KOPT-K1 (cell line): ENCODE data around the gene CMTR1.
"Not testable (repeated sequence)": the region's sequence is repeated elsewhere in the genome, so short reads cannot be mapped to it uniquely, and the experiment has no call there.

Source experiments
- H3K27ac ChIP-seq: fragments of 200-600 bp; sonication (generic); 2 replicates; pipeline ENCODE4 v1.5.1; 2016; ENCODE audit warnings: antibody characterized with exemption, mild to moderate bottlenecking, low read depth, low read length; ENCODE audit not compliant: poor library complexity, severe bottlenecking
- H3K36me3 ChIP-seq: fragments of 200-600 bp; sonication (generic); 2 replicates; pipeline ENCODE4 v1.5.1; 2017; ENCODE audit warnings: antibody characterized with exemption, mild to moderate bottlenecking, low read length, moderate library complexity; ENCODE audit not compliant: insufficient read depth
- H3K9me3 ChIP-seq: fragments of 200-600 bp; sonication (generic); 2 replicates; pipeline ENCODE4 v1.5.1; 2017; ENCODE audit warnings: antibody characterized with exemption, low read length, mild to moderate bottlenecking; ENCODE audit not compliant: insufficient read depth, poor library complexity, severe bottlenecking

The CMTR1 gene

GRCh38 chr6:37490536-37491170 is 57.6 kb downstream of the CMTR1 start:
- Histone ChIP-seq H3K36me3 (peaks cover 20% of the 10 kb centered on the region), H3K27ac (peak overlapping the region; percentile 35), H3K9me3 (no peaks in the 10 kb centered on the region)

- peak overlapping the region; percentile 20 for H3K27ac ChIP-seq
- H3K36me3 ChIP-seq, result peaks cover 14% of the 10 kb centered on the region; the same call in 1 of the 2 replicates
- no peaks in the 10 kb centered on the region for H3K9me3 ChIP-seq
Measured at GRCh38 chr6:37491171-37491829, 58.3 kb downstream of the CMTR1 start.

- Histone ChIP-seq H3K27ac (no peak overlapping the region), H3K9me3 (no peaks in the 10 kb centered on the region), H3K36me3 (peaks cover 10% of the 10 kb centered on the region; the same call in 1 of the 2 replicates)
Measured at GRCh38 chr6:37491830-37492208, 58.8 kb downstream of the CMTR1 start.

GRCh38 chr6:37492236-37492972 is 59.4 kb downstream of the CMTR1 start:
- H3K36me3 ChIP-seq, result peaks cover 10% of the 10 kb centered on the region; the same call in 1 of the 2 replicates
- H3K9me3 ChIP-seq, result no peaks in the 10 kb centered on the region
- no peak overlapping the region for H3K27ac ChIP-seq

- H3K36me3 ChIP-seq, result peaks cover 7% of the 10 kb centered on the region; the same call in 1 of the 2 replicates
- no peaks in the 10 kb centered on the region for H3K9me3 ChIP-seq
- no peak overlapping the region for H3K27ac ChIP-seq
Measured at GRCh38 chr6:37492991-37493660, 60.1 kb downstream of the CMTR1 start.

- Histone ChIP-seq H3K27ac (no peak overlapping the region), H3K36me3 (peaks cover 2% of the 10 kb centered on the region; the same call in 1 of the 2 replicates), H3K9me3 (no peaks in the 10 kb centered on the region)
Measured at GRCh38 chr6:37493661-37493995, 60.6 kb downstream of the CMTR1 start.

- Histone ChIP-seq H3K9me3 (no peaks in the 10 kb centered on the region), H3K27ac (no peak overlapping the region), H3K36me3 (no peaks in the 10 kb centered on the region)
Measured at GRCh38 chr6:37495244-37495934, 62.4 kb downstream of the CMTR1 start.

GRCh38 chr6:37496951-37497885 is 64.2 kb downstream of the CMTR1 start:
- no peak overlapping the region for H3K27ac ChIP-seq
- H3K36me3 ChIP-seq, result no peaks in the 10 kb centered on the region
- no peaks in the 10 kb centered on the region for H3K9me3 ChIP-seq

GRCh38 chr6:37499433-37500293 is 66.6 kb downstream of the CMTR1 start, which contains the start of gene CCDC167:
Gene CCDC167 (minus strand): TSS chr6:37499893. CDS start chr6:37499863, 30 bp downstream.
- Histone ChIP-seq H3K9me3 (no peaks in the 10 kb centered on the region), H3K27ac (peak within 1 kb of the TSS; percentile 90), H3K36me3 (no peaks in the 10 kb centered on the region)

- Histone ChIP-seq H3K36me3 (no peaks in the 10 kb centered on the region), H3K9me3 (no peaks in the 10 kb centered on the region), H3K27ac (peak overlapping the region; percentile 90)
Measured at GRCh38 chr6:37500294-37500608, 67.2 kb downstream of the CMTR1 start.

- H3K9me3 ChIP-seq, H3K36me3 ChIP-seq: not testable (repeated sequence)
- peak overlapping the region; percentile 90 for H3K27ac ChIP-seq
Measured at GRCh38 chr6:37500904-37501303, 67.9 kb downstream of the CMTR1 start.

- Histone ChIP-seq H3K27ac (peak overlapping the region; percentile 88), H3K36me3 (no peaks in the 10 kb centered on the region), H3K9me3 (no peaks in the 10 kb centered on the region)
Measured at GRCh38 chr6:37501632-37502491, 68.8 kb downstream of the CMTR1 start.
